BLaER1 (cell line): ENCODE data around the gene SZT2.
"Not testable (repeated sequence)": the region's sequence is repeated elsewhere in the genome, so short reads cannot be mapped to it uniquely, and the experiment has no call there.

Experiments
- H3K27ac ChIP-seq: shearing (Covaris generic); formaldehyde crosslinking; 2 replicates; pipeline ENCODE4 v1.8.1; 2022
- H3K27me3 ChIP-seq: shearing (Covaris generic); formaldehyde crosslinking; 2 replicates; pipeline ENCODE4 v1.8.1; 2022
- H3K36me3 ChIP-seq: shearing (Covaris generic); formaldehyde crosslinking; 2 replicates; pipeline ENCODE4 v1.8.1; 2022
- H3K4me1 ChIP-seq: shearing (Covaris generic); formaldehyde crosslinking; 2 replicates; pipeline ENCODE4 v1.8.1; 2022
- H3K4me2 ChIP-seq: shearing (Covaris generic); formaldehyde crosslinking; 2 replicates; pipeline ENCODE4 v1.8.1; 2022
- H3K4me3 ChIP-seq: shearing (Covaris generic); formaldehyde crosslinking; 2 replicates; pipeline ENCODE4 v1.8.1; 2022
- H3K9ac ChIP-seq: shearing (Covaris generic); formaldehyde crosslinking; 2 replicates; pipeline ENCODE4 v1.8.1; 2022
- H3K9me3 ChIP-seq: shearing (Covaris generic); formaldehyde crosslinking; 2 replicates; pipeline ENCODE4 v1.8.1; 2022
- H4K20me1 ChIP-seq: shearing (Covaris generic); formaldehyde crosslinking; 2 replicates; pipeline ENCODE4 v1.8.1; 2022
- Cebpa-rat ChIP-seq: shearing (Covaris generic); IDR thresholded peaks from 2 replicates; pipeline ENCODE4 v1.8.1; 2022

The SZT2 gene

GRCh38 chr1:43465505-43466067 is 75.9 kb downstream of the SZT2 start:
- H4K20me1 ChIP-seq, result no peaks in the 10 kb centered on the region
- H3K9ac ChIP-seq, result no peak overlapping the region
- H3K9me3 ChIP-seq, result no peaks in the 10 kb centered on the region
- peaks cover 12% of the 10 kb centered on the region for H3K4me1 ChIP-seq
- no peaks in the 10 kb centered on the region for H3K36me3 ChIP-seq
- peak overlapping the region; percentile 22; the same call in 1 of the 2 replicates for H3K4me2 ChIP-seq
- H3K27me3 ChIP-seq, result no peaks in the 10 kb centered on the region
- TF ChIP-seq Cebpa-rat, result no peak
- H3K4me3 ChIP-seq, result no peak overlapping the region
- H3K27ac ChIP-seq, result no peak overlapping the region

GRCh38 chr1:43466403-43466802 is 76.7 kb downstream of the SZT2 start:
- H3K36me3 ChIP-seq, result no peaks in the 10 kb centered on the region
- H3K4me1 ChIP-seq, result peaks cover 12% of the 10 kb centered on the region
- H3K4me2 ChIP-seq, result peak overlapping the region; percentile 22; the same call in 1 of the 2 replicates
- no peaks in the 10 kb centered on the region for H3K9me3 ChIP-seq
- TF ChIP-seq Cebpa-rat, result no peak
- H3K27me3 ChIP-seq, result no peaks in the 10 kb centered on the region
- no peak overlapping the region for H3K27ac ChIP-seq
- no peak overlapping the region for H3K4me3 ChIP-seq
- H3K9ac ChIP-seq, result no peak overlapping the region
- H4K20me1 ChIP-seq, result no peaks in the 10 kb centered on the region

GRCh38 chr1:43468414-43468813 is 78.7 kb downstream of the SZT2 start:
- H3K9me3 ChIP-seq, result no peaks in the 10 kb centered on the region
- no peak overlapping the region for H3K9ac ChIP-seq
- no peak overlapping the region for H3K4me2 ChIP-seq
- H3K27me3 ChIP-seq, result no peaks in the 10 kb centered on the region
- H3K4me3 ChIP-seq, result no peak overlapping the region
- H3K27ac ChIP-seq, result no peak overlapping the region
- TF ChIP-seq Cebpa-rat, result no peak
- H3K36me3 ChIP-seq, result no peaks in the 10 kb centered on the region
- peaks cover 12% of the 10 kb centered on the region for H3K4me1 ChIP-seq
- no peaks in the 10 kb centered on the region for H4K20me1 ChIP-seq

- TF ChIP-seq Cebpa-rat, result no peak
- Histone ChIP-seq H3K27ac (no peak overlapping the region), H3K4me1 (peaks cover 12% of the 10 kb centered on the region), H3K4me2 (no peak overlapping the region), H3K9ac (no peak overlapping the region), H3K9me3 (no peaks in the 10 kb centered on the region), H3K4me3 (no peak overlapping the region), H3K36me3 (no peaks in the 10 kb centered on the region), H3K27me3 (no peaks in the 10 kb centered on the region), H4K20me1 (no peaks in the 10 kb centered on the region)
These were observed 80.2 kb downstream of the SZT2 start for GRCh38 chr1:43469932-43470331.

- Histone ChIP-seq H3K9ac (no peak overlapping the region), H3K9me3 (no peaks in the 10 kb centered on the region), H3K27ac (no peak overlapping the region), H3K4me2 (no peak overlapping the region), H3K4me3 (no peak overlapping the region), H3K4me1 (no peaks in the 10 kb centered on the region), H3K36me3 (no peaks in the 10 kb centered on the region), H4K20me1 (no peaks in the 10 kb centered on the region), H3K27me3 (no peaks in the 10 kb centered on the region)
- no peak for TF ChIP-seq Cebpa-rat
These were observed 82.4 kb downstream of the SZT2 start for GRCh38 chr1:43472087-43472462.

- not testable (repeated sequence) for H3K9me3 ChIP-seq, H3K27ac ChIP-seq, H3K27me3 ChIP-seq, H3K4me3 ChIP-seq, H3K9ac ChIP-seq, H3K4me1 ChIP-seq, H3K4me2 ChIP-seq, H3K36me3 ChIP-seq, H4K20me1 ChIP-seq
These were observed 82.9 kb downstream of the SZT2 start for GRCh38 chr1:43472463-43473151.

- Histone ChIP-seq H3K9me3 (no peaks in the 10 kb centered on the region), H4K20me1 (no peaks in the 10 kb centered on the region), H3K27ac (no peak overlapping the region), H3K4me3 (no peak overlapping the region), H3K36me3 (no peaks in the 10 kb centered on the region), H3K4me1 (no peaks in the 10 kb centered on the region), H3K4me2 (no peak overlapping the region), H3K9ac (no peak overlapping the region), H3K27me3 (no peaks in the 10 kb centered on the region)
- TF ChIP-seq Cebpa-rat, result no peak
These were observed 83.8 kb downstream of the SZT2 start for GRCh38 chr1:43473463-43473862.

- H3K9me3 ChIP-seq, result not testable (repeated sequence)
These were observed 86.1 kb downstream of the SZT2 start for GRCh38 chr1:43475611-43476401.

GRCh38 chr1:43477716-43478115 is 88.0 kb downstream of the SZT2 start:
- Histone ChIP-seq H3K4me2 (no peak overlapping the region), H3K4me1 (no peaks in the 10 kb centered on the region; the same call in 1 of the 2 replicates), H3K9me3 (no peaks in the 10 kb centered on the region), H3K36me3 (no peaks in the 10 kb centered on the region), H3K9ac (no peak overlapping the region), H3K27ac (no peak overlapping the region), H3K27me3 (no peaks in the 10 kb centered on the region), H3K4me3 (no peak overlapping the region), H4K20me1 (no peaks in the 10 kb centered on the region)
- TF ChIP-seq Cebpa-rat, result no peak

More at GRCh38 chr1:43475611-43476401, 86.1 kb downstream of the SZT2 start:
- H3K4me1 ChIP-seq, H3K4me3 ChIP-seq, H4K20me1 ChIP-seq, H3K4me2 ChIP-seq, H3K36me3 ChIP-seq, H3K27ac ChIP-seq, H3K27me3 ChIP-seq, H3K9ac ChIP-seq: not testable (repeated sequence)

- H3K36me3 ChIP-seq, result no peaks in the 10 kb centered on the region
- no peaks in the 10 kb centered on the region for H3K27me3 ChIP-seq
- no peaks in the 10 kb centered on the region; the same call in 1 of the 2 replicates for H3K4me1 ChIP-seq
- TF ChIP-seq Cebpa-rat, result no peak
- no peak overlapping the region for H3K4me2 ChIP-seq
- H3K27ac ChIP-seq, result no peak overlapping the region
- no peaks in the 10 kb centered on the region for H4K20me1 ChIP-seq
- no peaks in the 10 kb centered on the region for H3K9me3 ChIP-seq
- no peak overlapping the region for H3K4me3 ChIP-seq
- H3K9ac ChIP-seq, result no peak overlapping the region
These were observed 89.7 kb downstream of the SZT2 start for GRCh38 chr1:43479414-43479813.
